Osteoblast (primary cell): ENCODE measurements around the gene CES4A. TPM values are rescaled to one million over a fixed set of nuclear protein-coding genes. Genes with fewer than 3 reads are reported as not detected.
A peak's percentile ranks its signal among the peaks of the same experiment; 100 is the strongest.

Experiments
- DNase-seq: peaks from one replicate; pipeline ENCODE4 v3.0.0; 2011; ENCODE audit warnings: low spot score, mixed read lengths; ENCODE audit not compliant: insufficient read length; ENCODE audit errors: missing footprints
- H2AFZ ChIP-seq: 2 replicates; pipeline ENCODE4 v1.6.0; 2011; ENCODE audit warnings: mild to moderate bottlenecking, low read length
- H3K27ac ChIP-seq: 2 replicates; pipeline ENCODE4 v1.5.1; 2011; ENCODE audit warnings: mild to moderate bottlenecking, low read depth, low read length, moderate library complexity
- H3K27me3 ChIP-seq: 2 replicates; pipeline ENCODE4 v1.6.0; 2012; ENCODE audit warnings: mild to moderate bottlenecking, control low read depth, inconsistent platforms, low read length, moderate library complexity; ENCODE audit not compliant: insufficient read depth
- H3K36me3 ChIP-seq: 2 replicates; pipeline ENCODE4 v1.5.1; 2011; ENCODE audit warnings: mild to moderate bottlenecking, low read length, control low read depth, moderate library complexity; ENCODE audit not compliant: insufficient read depth
- H3K4me1 ChIP-seq: 2 replicates; pipeline ENCODE4 v1.5.1; 2011; ENCODE audit warnings: mild to moderate bottlenecking, low read length, control low read depth, moderate library complexity; ENCODE audit not compliant: insufficient read depth
- H3K4me2 ChIP-seq: 2 replicates; pipeline ENCODE4 v1.6.0; 2011; ENCODE audit warnings: mild to moderate bottlenecking, low read length; ENCODE audit not compliant: insufficient read depth
- H3K4me3 ChIP-seq: fragments of 200-600 bp; sonication (generic); 3 replicates; pipeline ENCODE4 v1.5.1; 2012; ENCODE audit warnings: mild to moderate bottlenecking, low read length, inconsistent platforms; ENCODE audit not compliant: insufficient read depth
- H3K79me2 ChIP-seq: 2 replicates; pipeline ENCODE4 v1.6.0; 2012; ENCODE audit warnings: mild to moderate bottlenecking, low read length, control low read depth, inconsistent platforms; ENCODE audit not compliant: insufficient read depth
- H3K9me3 ChIP-seq: 2 replicates; pipeline ENCODE4 v1.5.1; 2011; ENCODE audit warnings: low read depth, low read length, control low read depth
- H4K20me1 ChIP-seq: 2 replicates; pipeline ENCODE4 v1.6.0; 2012; ENCODE audit warnings: mild to moderate bottlenecking, low read length, control low read depth; ENCODE audit not compliant: insufficient read depth
- CTCF ChIP-seq: IDR thresholded peaks from 2 replicates; pipeline ENCODE4 v1.5.1; 2011; ENCODE audit warnings: mild to moderate bottlenecking, low read depth, low read length, moderate library complexity; ENCODE audit errors: extremely low read depth
- total RNA-seq: library from RNA; depleted of rRNA; stranded (reverse); fragments of >200 nt; gene quantifications from 2 replicates; pipeline ENCODE4 v1.2.3, GENCODE V29; 2012

The CES4A gene
- total RNA-seq, 1 donor = 1.8 TPM

- Histone ChIP-seq H3K4me1 (peaks cover 25% of the 10 kb centered on the region), H3K9me3 (no peaks in the 10 kb centered on the region), H4K20me1 (peaks cover under 1% of the 10 kb centered on the region), H3K4me2 (no peak overlapping the region), H2AFZ (no peak overlapping the region), H3K36me3 (no peaks in the 10 kb centered on the region), H3K27me3 (no peaks in the 10 kb centered on the region), H3K79me2 (peaks cover 9% of the 10 kb centered on the region), H3K27ac (no peak overlapping the region), H3K4me3 (no peak overlapping the region)
- no peak for DNase-seq
- TF ChIP-seq CTCF = no peak
These were observed 36.8 kb downstream of the CES4A start for GRCh38 chr16:67025210-67025550.

GRCh38 chr16:67026570-67026969, 38.2 kb downstream of the CES4A start:
- peaks cover 6% of the 10 kb centered on the region for H3K36me3 ChIP-seq
- no peak overlapping the region for H3K27ac ChIP-seq
- H3K4me3 ChIP-seq = no peak overlapping the region
- no peak overlapping the region for H3K4me2 ChIP-seq
- H3K4me1 ChIP-seq = peaks cover 35% of the 10 kb centered on the region
- H3K9me3 ChIP-seq = no peaks in the 10 kb centered on the region
- TF ChIP-seq CTCF = no peak
- H3K27me3 ChIP-seq = no peaks in the 10 kb centered on the region
- no peak for DNase-seq
- H3K79me2 ChIP-seq = peaks cover 22% of the 10 kb centered on the region
- H2AFZ ChIP-seq = no peak overlapping the region
- H4K20me1 ChIP-seq = peaks cover 11% of the 10 kb centered on the region

GRCh38 chr16:67027046-67027445, 38.7 kb downstream of the CES4A start:
- H3K4me3 ChIP-seq = no peak overlapping the region
- no peak for DNase-seq
- H3K27me3 ChIP-seq = no peaks in the 10 kb centered on the region
- H3K36me3 ChIP-seq = peaks cover 10% of the 10 kb centered on the region
- no peaks in the 10 kb centered on the region for H3K9me3 ChIP-seq
- no peak for TF ChIP-seq CTCF
- H3K4me1 ChIP-seq = peaks cover 40% of the 10 kb centered on the region
- H2AFZ ChIP-seq = no peak overlapping the region
- H3K27ac ChIP-seq = no peak overlapping the region
- H3K79me2 ChIP-seq = peaks cover 27% of the 10 kb centered on the region
- H3K4me2 ChIP-seq = no peak overlapping the region
- peaks cover 16% of the 10 kb centered on the region for H4K20me1 ChIP-seq

GRCh38 chr16:67028167-67028695, 39.8 kb downstream of the CES4A start:
- H3K36me3 ChIP-seq = peaks cover 12% of the 10 kb centered on the region
- no peak for TF ChIP-seq CTCF
- peaks cover 19% of the 10 kb centered on the region for H4K20me1 ChIP-seq
- H2AFZ ChIP-seq = peak overlapping the region; percentile 99
- DNase-seq = no peak
- H3K79me2 ChIP-seq = peaks cover 39% of the 10 kb centered on the region
- peaks cover 33% of the 10 kb centered on the region for H3K4me1 ChIP-seq
- H3K4me2 ChIP-seq = peak overlapping the region; percentile 86
- peak overlapping the region; percentile 75 for H3K4me3 ChIP-seq
- no peaks in the 10 kb centered on the region for H3K27me3 ChIP-seq
- no peaks in the 10 kb centered on the region for H3K9me3 ChIP-seq
- H3K27ac ChIP-seq = peak overlapping the region; percentile 88
